ENCODE measurements around the gene MEGF9. TPM values are rescaled to one million over a fixed set of nuclear protein-coding genes. Genes with fewer than 3 reads are reported as not detected.

Gene MEGF9
- total and polyA plus RNA-seq, 2 of the 13 experiments (the other 11 are each of a cell fraction or from before 2014, with no cell fraction given): 3.1 to 3.3 TPM

DNA sequence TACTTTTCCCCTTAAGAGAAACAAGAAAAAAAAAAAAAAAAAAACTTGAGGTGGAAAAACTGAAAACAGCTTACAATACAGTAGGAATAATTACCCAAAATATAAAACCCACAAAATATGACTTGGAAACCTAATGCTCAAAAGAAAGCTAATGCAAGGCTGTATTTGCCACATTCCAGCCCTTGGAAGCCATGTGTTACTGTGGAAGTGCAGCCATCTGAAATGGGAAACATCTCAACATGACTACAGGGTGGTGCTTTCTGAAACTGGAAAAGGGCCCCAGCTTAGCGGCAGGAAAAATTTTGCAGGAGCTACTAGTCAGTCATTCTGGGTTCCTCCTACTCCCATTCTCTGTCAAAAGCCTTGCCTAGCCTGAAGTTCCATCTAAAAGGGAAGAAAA is 154.7 kb downstream of the MEGF9 start:
- ChIA-PET POLR2A (interaction anchor here (1.1 to 4.1 kb wide), 2 partner anchors 11 to 13 kb away, joined by 3 to 25 read pairs; no protein-coding TSS in a partner anchor), CTCF (ENCODE audit: low intra/inter-chr PET ratio, low total read pairs) (no interaction called here)
- H3K4me2 ChIP-seq (ENCODE audit: low read depth, low read length): no peak overlapping the region

More for the DNA sequence above, 154.7 kb downstream of the MEGF9 start:
- no peak overlapping the region for H2AFZ ChIP-seq (ENCODE audit: low read length)
- H3K36me3 ChIP-seq (replicated peaks in 1 of 2; ENCODE audit: control insufficient read depth in 1 of 2, insufficient read depth in 2 of 2, low read length in 2 of 2): peaks cover 12 to 50% of the 10 kb centered on the region in 2 experiments
- intact Hi-C loops (cut with micrococcal nuclease; ENCODE audit: unreplicated experiment): no loop called here
- no peaks in the 10 kb centered on the region for H3K9me3 ChIP-seq (ENCODE audit: low read length)
- H3K27me3 ChIP-seq (ENCODE audit: control insufficient read depth in 1 of 2, insufficient read depth in 2 of 2, low read length in 2 of 2): no peaks in the 10 kb centered on the region
- no peak overlapping the region for H3K9ac ChIP-seq (ENCODE audit: insufficient read depth, low read depth, low read length)
- in situ Hi-C loops (cut with HindIII; ENCODE audit: extremely low pct_ligation_motif_present, low pct_unique_long_range_greater_than_20kb): no loop called here
- H3K79me2 ChIP-seq (ENCODE audit: insufficient read depth, low read length): peaks cover 72% of the 10 kb centered on the region
- peaks cover 30% of the 10 kb centered on the region for H3K4me1 ChIP-seq (ENCODE audit: insufficient read depth, low read length)
- H3K4me3 ChIP-seq (replicated peaks in 1 of 3; ENCODE audit: insufficient read depth in 1 of 3, low read depth in 2 of 3, low read length in 3 of 3): no peak overlapping the region
- ATAC-seq (no peak), FAIRE-seq (no peak), DNase-seq (ENCODE audit: low spot score) (no peak)
- H4K20me1 ChIP-seq (ENCODE audit: insufficient read depth, low read length): no peaks in the 10 kb centered on the region
- no TSS peak for BruUV-seq (replicated peaks)
- 100% methylated on average over 1 of the region's 1 CpG for WGBS (ENCODE audit: low lambda C conversion rate)
- no peak for TF ChIP-seq ZNF678 (CRISPR knock-in tag; IDR thresholded peaks at IDR 0.05)
- TF ChIP-seq TCF12 (IDR thresholded peaks at IDR 0.05): no peak
- TF ChIP-seq TCF12 (CRISPR knock-in tag; IDR thresholded peaks at IDR 0.05): no peak
- TF ChIP-seq ZNF747 (CRISPR knock-in tag; IDR thresholded peaks at IDR 0.05; ENCODE audit: borderline replicate concordance): no peak
- no peak for TF ChIP-seq CENPX (CRISPR knock-in tag; IDR thresholded peaks at IDR 0.05)
- TF ChIP-seq ZKSCAN5 (CRISPR knock-in tag; IDR thresholded peaks at IDR 0.05): no peak
- no peak for TF ChIP-seq FOXA1 (IDR thresholded peaks at IDR 0.05)
- TF ChIP-seq FOXA1 (CRISPR knock-in tag; IDR thresholded peaks at IDR 0.05): no peak
- no peak for TF ChIP-seq HOXA3 (CRISPR knock-in tag; IDR thresholded peaks at IDR 0.05)
- no peak for TF ChIP-seq ZNF558 (CRISPR knock-in tag; IDR thresholded peaks at IDR 0.05; ENCODE audit: borderline replicate concordance)
- no peak for TF ChIP-seq ADNP (CRISPR knock-in tag; IDR thresholded peaks at IDR 0.05)
- TF ChIP-seq ZC3H4 (CRISPR knock-in tag; IDR thresholded peaks at IDR 0.05; ENCODE audit: borderline replicate concordance): no peak
- TF ChIP-seq ONECUT2 (CRISPR knock-in tag; IDR thresholded peaks at IDR 0.05): no peak
- TF ChIP-seq, protein P1, sequence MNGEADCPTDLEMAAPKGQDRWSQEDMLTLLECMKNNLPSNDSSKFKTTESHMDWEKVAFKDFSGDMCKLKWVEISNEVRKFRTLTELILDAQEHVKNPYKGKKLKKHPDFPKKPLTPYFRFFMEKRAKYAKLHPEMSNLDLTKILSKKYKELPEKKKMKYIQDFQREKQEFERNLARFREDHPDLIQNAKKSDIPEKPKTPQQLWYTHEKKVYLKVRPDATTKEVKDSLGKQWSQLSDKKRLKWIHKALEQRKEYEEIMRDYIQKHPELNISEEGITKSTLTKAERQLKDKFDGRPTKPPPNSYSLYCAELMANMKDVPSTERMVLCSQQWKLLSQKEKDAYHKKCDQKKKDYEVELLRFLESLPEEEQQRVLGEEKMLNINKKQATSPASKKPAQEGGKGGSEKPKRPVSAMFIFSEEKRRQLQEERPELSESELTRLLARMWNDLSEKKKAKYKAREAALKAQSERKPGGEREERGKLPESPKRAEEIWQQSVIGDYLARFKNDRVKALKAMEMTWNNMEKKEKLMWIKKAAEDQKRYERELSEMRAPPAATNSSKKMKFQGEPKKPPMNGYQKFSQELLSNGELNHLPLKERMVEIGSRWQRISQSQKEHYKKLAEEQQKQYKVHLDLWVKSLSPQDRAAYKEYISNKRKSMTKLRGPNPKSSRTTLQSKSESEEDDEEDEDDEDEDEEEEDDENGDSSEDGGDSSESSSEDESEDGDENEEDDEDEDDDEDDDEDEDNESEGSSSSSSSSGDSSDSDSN (CRISPR knock-in tag; IDR thresholded peaks at IDR 0.05): no peak
- TF ChIP-seq, protein P2, sequence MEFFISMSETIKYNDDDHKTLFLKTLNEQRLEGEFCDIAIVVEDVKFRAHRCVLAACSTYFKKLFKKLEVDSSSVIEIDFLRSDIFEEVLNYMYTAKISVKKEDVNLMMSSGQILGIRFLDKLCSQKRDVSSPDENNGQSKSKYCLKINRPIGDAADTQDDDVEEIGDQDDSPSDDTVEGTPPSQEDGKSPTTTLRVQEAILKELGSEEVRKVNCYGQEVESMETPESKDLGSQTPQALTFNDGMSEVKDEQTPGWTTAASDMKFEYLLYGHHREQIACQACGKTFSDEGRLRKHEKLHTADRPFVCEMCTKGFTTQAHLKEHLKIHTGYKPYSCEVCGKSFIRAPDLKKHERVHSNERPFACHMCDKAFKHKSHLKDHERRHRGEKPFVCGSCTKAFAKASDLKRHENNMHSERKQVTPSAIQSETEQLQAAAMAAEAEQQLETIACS (CRISPR knock-in tag; IDR thresholded peaks at IDR 0.05): no peak
- TF ChIP-seq NFE2L1 (CRISPR knock-in tag; IDR thresholded peaks at IDR 0.05; ENCODE audit: borderline replicate concordance): no peak
- no peak for TF ChIP-seq TCF7 (IDR thresholded peaks at IDR 0.05; ENCODE audit: low read depth)
- no peak overlapping the region for H3K27ac ChIP-seq (ENCODE audit: extremely low read length, insufficient read depth, low read length)
